H9 (cell line): ENCODE measurements around the gene LHFPL6. TPM values are rescaled to one million over a fixed set of nuclear protein-coding genes. Genes with fewer than 3 reads are reported as not detected.

Experiments
- DNase-seq: peaks from one replicate; pipeline ENCODE4 v3.0.0-alpha.2; 2017
- H2AFZ ChIP-seq: one replicate; pipeline ENCODE4 v1.6.1; 2013; ENCODE audit warnings: mild to moderate bottlenecking, low read length, control low read depth, moderate library complexity
- H2AK5ac ChIP-seq: 2 replicates; pipeline ENCODE4 v1.6.1; 2013; ENCODE audit warnings: low read length, control low read depth, mixed read lengths; ENCODE audit not compliant: insufficient read length
- H2BK120ac ChIP-seq: one replicate; pipeline ENCODE4 v1.6.1; 2013; ENCODE audit warnings: low read depth, mild to moderate bottlenecking, low read length, control low read depth, inconsistent platforms; ENCODE audit not compliant: poor library complexity, severe bottlenecking
- H2BK12ac ChIP-seq: 2 replicates; pipeline ENCODE4 v1.6.1; 2013; ENCODE audit warnings: low read length, control low read depth, mixed read lengths, low read depth; ENCODE audit not compliant: insufficient read length
- H2BK15ac ChIP-seq: 2 replicates; pipeline ENCODE4 v1.6.1; 2013; ENCODE audit warnings: low read depth, low read length, control low read depth
- H2BK20ac ChIP-seq: one replicate; pipeline ENCODE4 v1.6.1; 2013; ENCODE audit warnings: low read depth, mild to moderate bottlenecking, low read length, control low read depth, inconsistent platforms; ENCODE audit not compliant: poor library complexity, severe bottlenecking
- H2BK5ac ChIP-seq: 2 replicates; pipeline ENCODE4 v1.6.1; 2013; ENCODE audit warnings: low read length, control low read depth, mixed read lengths; ENCODE audit not compliant: insufficient read length
- H3K14ac ChIP-seq: 2 replicates; pipeline ENCODE4 v1.6.1; 2013; ENCODE audit warnings: low read length, control low read depth; ENCODE audit not compliant: insufficient read depth
- H3K18ac ChIP-seq: 2 replicates; pipeline ENCODE4 v1.6.1; 2013; ENCODE audit warnings: low read depth, mild to moderate bottlenecking, mixed read lengths, low read length, control low read depth; ENCODE audit not compliant: insufficient read length
- H3K23ac ChIP-seq: 2 replicates; pipeline ENCODE4 v1.6.1; 2013; ENCODE audit warnings: low read length, control low read depth, mixed read lengths, low read depth; ENCODE audit not compliant: insufficient read length
- H3K23me2 ChIP-seq: 2 replicates; pipeline ENCODE4 v1.6.1; 2013; ENCODE audit warnings: low read depth, mild to moderate bottlenecking, mixed read lengths, low read length, control low read depth; ENCODE audit not compliant: insufficient read length, poor library complexity, severe bottlenecking
- H3K27ac ChIP-seq: 2 replicates; pipeline ENCODE4 v1.5.1; 2013; ENCODE audit warnings: low read length, control low read depth, mixed read lengths, low read depth; ENCODE audit not compliant: insufficient read length
- H3K27me3 ChIP-seq: 2 replicates; pipeline ENCODE4 v1.6.1; 2013; ENCODE audit warnings: low read length, control low read depth, inconsistent platforms; ENCODE audit not compliant: insufficient read depth
- H3K4ac ChIP-seq: 2 replicates; pipeline ENCODE4 v1.6.1; 2013; ENCODE audit warnings: low read depth, mild to moderate bottlenecking, control low read depth, inconsistent platforms, low read length, moderate library complexity
- H3K4me1 ChIP-seq: 2 replicates; pipeline ENCODE4 v1.6.1; 2013; ENCODE audit warnings: low read length, control low read depth, inconsistent platforms; ENCODE audit not compliant: insufficient read depth
- H3K4me2 ChIP-seq: 2 replicates; pipeline ENCODE4 v1.6.1; 2013; ENCODE audit warnings: low read length, control low read depth, mixed read lengths; ENCODE audit not compliant: insufficient read length, insufficient read depth
- H3K56ac ChIP-seq: 2 replicates; pipeline ENCODE4 v1.6.1; 2013; ENCODE audit warnings: low read depth, mild to moderate bottlenecking, mixed read lengths, low read length, control low read depth; ENCODE audit not compliant: insufficient read length
- H3K79me1 ChIP-seq: 2 replicates; pipeline ENCODE4 v1.6.1; 2013; ENCODE audit warnings: low read depth, mild to moderate bottlenecking, moderate library complexity, low read length, control low read depth, inconsistent platforms; ENCODE audit not compliant: insufficient read depth, poor library complexity, severe bottlenecking
- H3K79me2 ChIP-seq: 2 replicates; pipeline ENCODE4 v1.6.1; 2013; ENCODE audit warnings: low read length, control low read depth, inconsistent platforms; ENCODE audit not compliant: insufficient read depth
- H3K9ac ChIP-seq: 2 replicates; pipeline ENCODE4 v1.6.1; 2013; ENCODE audit warnings: low read length, control low read depth, mixed read lengths; ENCODE audit not compliant: insufficient read length; ENCODE audit errors: extremely low read depth
- H3K9me3 ChIP-seq: one replicate; pipeline ENCODE4 v1.6.1; 2013; ENCODE audit warnings: low read depth, low read length, inconsistent platforms; ENCODE audit not compliant: control insufficient read depth
- H3T11ph ChIP-seq: one replicate; pipeline ENCODE4 v1.6.1; 2013; ENCODE audit warnings: mild to moderate bottlenecking, low read length, control low read depth, inconsistent platforms
- H4K20me1 ChIP-seq: one replicate; pipeline ENCODE4 v1.6.1; 2013; ENCODE audit not compliant: control insufficient read depth, insufficient read length, insufficient read depth
- H4K5ac ChIP-seq: 2 replicates; pipeline ENCODE4 v1.6.1; 2013; ENCODE audit warnings: low read depth, mild to moderate bottlenecking, mixed read lengths, low read length, control low read depth; ENCODE audit not compliant: insufficient read length
- H4K8ac ChIP-seq: replicated peaks from 2 replicates; pipeline ENCODE4 v1.6.1; 2013; ENCODE audit warnings: low read length, control low read depth, mixed read lengths, low read depth; ENCODE audit not compliant: insufficient read length
- H4K91ac ChIP-seq: 2 replicates; pipeline ENCODE4 v1.6.1; 2013; ENCODE audit warnings: low read depth, mild to moderate bottlenecking, moderate library complexity, mixed read lengths, low read length, control low read depth; ENCODE audit not compliant: insufficient read length
- H3K27ac Mint-ChIP-seq, 3 experiments: 2 replicates in 2 of 3; 3 replicates in 1 of 3; pipeline ENCODE4 v1.8.0; 2020 to 2021; ENCODE audit warnings: mixed read lengths in 3 of 3, mild to moderate bottlenecking in 1 of 3, moderate library complexity in 1 of 3
- H3K27me3 Mint-ChIP-seq: 2 replicates; pipeline ENCODE4 v1.8.0; 2021; ENCODE audit warnings: low read depth, mild to moderate bottlenecking, moderate library complexity, mixed read lengths
- H3K36me3 Mint-ChIP-seq, 3 experiments: 2 replicates in 2 of 3; 3 replicates in 1 of 3; pipeline ENCODE4 v1.8.0; 2020 to 2021; ENCODE audit warnings: low read depth in 3 of 3, mixed read lengths in 3 of 3; ENCODE audit not compliant: insufficient read depth in 1 of 3
- H3K4me1 Mint-ChIP-seq, 2 experiments: 2 replicates each; pipeline ENCODE4 v1.8.0; 2020; ENCODE audit warnings: mixed read lengths in 2 of 2
- H3K4me3 Mint-ChIP-seq, 2 experiments: 2 replicates in 1 of 2; 3 replicates in 1 of 2; pipeline ENCODE4 v1.8.0; 2020 to 2021; ENCODE audit warnings: mild to moderate bottlenecking in 2 of 2, mixed read lengths in 2 of 2, moderate library complexity in 1 of 2
- H3K9me3 Mint-ChIP-seq, 2 experiments: 2 replicates in 1 of 2; 3 replicates in 1 of 2; pipeline ENCODE4 v1.8.0; 2020; ENCODE audit warnings: mild to moderate bottlenecking in 2 of 2, mixed read lengths in 2 of 2, moderate library complexity in 1 of 2
- CTCF ChIP-seq: fragments of 200-600 bp; sonication (generic); conservative IDR thresholded peaks from 3 replicates; pipeline ENCODE4 v1.8.0; 2021; ENCODE audit warnings: antibody characterized with exemption, mild to moderate bottlenecking
- WGBS: extraction: QIAGEN DNeasy Blood & Tissue Kit; methylation state at CpG from one replicate; pipeline ENCODE4 v1.1.7; 2013; ENCODE audit warnings: missing lambda C conversion rate, low lambda C conversion rate, mixed read lengths; ENCODE audit not compliant: insufficient read length; ENCODE audit errors: extremely low coverage; 5-methylcytosine and 5-hydroxymethylcytosine counted together
- total RNA-seq: library from RNA; stranded (reverse); gene quantifications from 2 replicates; pipeline ENCODE4 v1.2.1, GENCODE V29; 2021

The LHFPL6 gene
- total RNA-seq, 1 experiment from 2014 or later = 3.5 TPM

GRCh38 chr13:39501702-39502324 lies 101.2 kb downstream of the LHFPL6 start:
- Mint-ChIP-seq H3K36me3 (peaks cover 0 to 5% (median 0%) of the 10 kb centered on the region in 3 experiments; a peak in 3 of 7 replicates), H3K4me3 (no peak overlapping the region), H3K27me3 (0 out of 2 replicates have a peak, but pooled peaks cover 1% of the 10 kb centered on the region), H3K9me3 (peaks cover 1 to 10% of the 10 kb centered on the region in 2 experiments; a peak in 3 of 5 replicates), H3K27ac (no peak overlapping the region), H3K4me1 (peaks cover 48% of the 10 kb centered on the region in 2 experiments)
- WGBS = no CpG with 5 or more reads among the region's 3 CpGs
- Histone ChIP-seq H2BK5ac (no peak overlapping the region), H3K9me3 (no peaks in the 10 kb centered on the region), H3K9ac (no peak overlapping the region), H3K79me1 (no peaks in the 10 kb centered on the region), H3K27me3 (no peaks in the 10 kb centered on the region), H3K4me2 (no peak overlapping the region), H2BK12ac (no peak overlapping the region), H2BK120ac (no peak overlapping the region), H4K5ac (no peak overlapping the region), H3K27ac (no peak overlapping the region), H3K79me2 (no peaks in the 10 kb centered on the region), H3K4me1 (peaks cover 9% of the 10 kb centered on the region), H2BK15ac (no peak overlapping the region), H3T11ph (no peak overlapping the region), H2AK5ac (no peak overlapping the region), H3K4ac (no peak overlapping the region), H3K23ac (no peak overlapping the region), H3K23me2 (no peaks in the 10 kb centered on the region), H2BK20ac (no peak overlapping the region), H2AFZ (no peak overlapping the region), H4K20me1 (no peaks in the 10 kb centered on the region), H3K18ac (no peak overlapping the region), H4K8ac (no peak overlapping the region), H3K14ac (no peak overlapping the region), H4K91ac (no peak overlapping the region), H3K56ac (no peak overlapping the region)
- TF ChIP-seq CTCF = no peak
- no peak for DNase-seq
